ENCODE measurements around the gene FCER1G.

The FCER1G gene

GRCh38 chr1:161226320-161226711 is 11.2 kb downstream of the FCER1G start:
- H3K36me3 ChIP-seq (ENCODE audit: control insufficient read depth in 2 of 2, insufficient read depth in 1 of 2, low read length in 2 of 2), result peaks cover 0 to 33% of the 10 kb centered on the region in 2 experiments; a peak in 1 of 3 replicates
- peak overlapping the region; percentile 84 for H3K4me3 ChIP-seq (ENCODE audit: low read depth, low read length)
- H3K4me1 ChIP-seq (ENCODE audit: control insufficient read depth, insufficient read depth, low read length), result peaks cover 4% of the 10 kb centered on the region; the same call in 1 of the 2 replicates
- peak; percentile 16; the same call in 1 of the 2 replicates for TF ChIP-seq ZNF76 (tag by site-specific recombination; IDR thresholded peaks at IDR 0.05; ENCODE audit: borderline replicate concordance, low read depth)
- no peak; the same call in 1 of the 2 replicates for TF ChIP-seq ZBTB20 (tag by site-specific recombination; IDR thresholded peaks at IDR 0.05)
- TF ChIP-seq HOXA7 (CRISPR knock-in tag; IDR thresholded peaks at IDR 0.05; ENCODE audit: borderline replicate concordance), result no peak
- TF ChIP-seq KLF1 (tag by site-specific recombination; IDR thresholded peaks at IDR 0.05), result no peak
- no peak for TF ChIP-seq ZNF114 (tag by site-specific recombination; IDR thresholded peaks at IDR 0.05)
- TF ChIP-seq ZNF629 (tag by site-specific recombination; IDR thresholded peaks at IDR 0.05), result no peak
- peak; percentile 4; the same call in 1 of the 2 replicates for TF ChIP-seq ZFP69B (tag by site-specific recombination; IDR thresholded peaks at IDR 0.05)
- TF ChIP-seq ZNF626 (tag by site-specific recombination; IDR thresholded peaks at IDR 0.05), result no peak
- no peak for TF ChIP-seq ZNF354C (tag by site-specific recombination; IDR thresholded peaks at IDR 0.05; ENCODE audit: borderline replicate concordance, low read depth)
- no peak for TF ChIP-seq ZBTB6 (tag by site-specific recombination; IDR thresholded peaks at IDR 0.05)
- no peak for TF ChIP-seq ZNF571 (tag by site-specific recombination; IDR thresholded peaks at IDR 0.05)
- TF ChIP-seq GLIS2 (tag by site-specific recombination; IDR thresholded peaks at IDR 0.05), result no peak
- TF ChIP-seq RBAK (tag by site-specific recombination; IDR thresholded peaks at IDR 0.05), result no peak
- no peak for TF ChIP-seq ZNF449 (tag by site-specific recombination; IDR thresholded peaks at IDR 0.05)
- no peak for TF ChIP-seq ZNF10 (tag by site-specific recombination; IDR thresholded peaks at IDR 0.05)
- TF ChIP-seq GLI4 (tag by site-specific recombination; IDR thresholded peaks at IDR 0.05), result 0 out of 2 replicates have a peak, but pooled peaks have one; percentile 20
- peak; percentile 54; the same call in 1 of the 2 replicates for TF ChIP-seq ZNF341 (tag by site-specific recombination; IDR thresholded peaks at IDR 0.05; ENCODE audit: low read depth)
- TF ChIP-seq ZNF335 (tag by site-specific recombination; conservative IDR thresholded peaks at IDR 0.05), result peak; percentile 64
- TF ChIP-seq ZNF416 (tag by site-specific recombination; IDR thresholded peaks at IDR 0.05), result no peak
- no peak for TF ChIP-seq ZNF621 (tag by site-specific recombination; IDR thresholded peaks at IDR 0.05)
- TF ChIP-seq ZNF48 (tag by site-specific recombination; IDR thresholded peaks at IDR 0.05), result no peak
- no peak for TF ChIP-seq ZNF24 (tag by site-specific recombination; IDR thresholded peaks at IDR 0.05)
- TF ChIP-seq ZNF112 (tag by site-specific recombination; IDR thresholded peaks at IDR 0.05), result no peak
- no peak for TF ChIP-seq ZNF548 (tag by site-specific recombination; IDR thresholded peaks at IDR 0.05)
- no peak for TF ChIP-seq ZNF555 (tag by site-specific recombination; conservative IDR thresholded peaks at IDR 0.05)
- TF ChIP-seq ZNF16 (tag by site-specific recombination; IDR thresholded peaks at IDR 0.05; ENCODE audit: low read depth), result no peak
- no peak for TF ChIP-seq EGR2 (tag by site-specific recombination; IDR thresholded peaks at IDR 0.05; ENCODE audit: low read depth)
- H3K9me3 ChIP-seq (ENCODE audit: control insufficient read depth, insufficient read depth, low read depth, low read length), result no peaks in the 10 kb centered on the region
- peak overlapping the region; percentile 26; the same call in 1 of the 2 replicates for H3K27ac ChIP-seq (ENCODE audit: extremely low read depth, low read depth, low read length)
- POLR2A ChIA-PET, result interaction anchor here (0.6 to 1.7 kb wide), 14 partner anchors 10 to 163 kb away, joined by 3 to 22 read pairs (median 7); partner anchors contain the start of genes B4GALT3, DEDD, FCER1G and NDUFS2
- CTCF ChIA-PET, result interaction anchor here (0.7 to 9.7 kb wide), 35 partner anchors 9 to 591 kb away, joined by 3 to 146 read pairs (median 7); partner anchors contain the start of genes ADAMTS4, FCER1G, NDUFS2 and NR1I3
